Testis (tissue), 3 donors: ENCODE results near the gene GPR78. TPM values are rescaled to one million over a fixed set of nuclear protein-coding genes. Genes with fewer than 3 reads are reported as not detected.

Experiments used
- DNase-seq: peaks from one replicate; pipeline ENCODE4 v3.0.0-alpha.2; 2019
- H3K27ac ChIP-seq, 2 donors: fragments of 200-600 bp; sonication (generic); one replicate each; pipeline ENCODE4 v1.5.1; 2019
- H3K27me3 ChIP-seq: fragments of 200-600 bp; sonication (generic); one replicate; pipeline ENCODE4 v1.5.1; 2019
- H3K36me3 ChIP-seq: fragments of 200-600 bp; sonication (generic); one replicate; pipeline ENCODE4 v1.5.1; 2017; ENCODE audit warnings: low read depth; ENCODE audit errors: missing control alignments
- H3K4me1 ChIP-seq: fragments of 200-600 bp; sonication (generic); one replicate; pipeline ENCODE4 v1.5.1; 2019
- H3K4me3 ChIP-seq, 2 donors: fragments of 200-600 bp; sonication (generic); one replicate each; pipeline ENCODE4 v1.5.1; 2017 to 2019
- H3K9me3 ChIP-seq: fragments of 200-600 bp; sonication (generic); one replicate; pipeline ENCODE4 v1.5.1; 2017
- CTCF ChIP-seq, 3 experiments: fragments of 450-650 bp in 2 of 3; fragments of 200-600 bp in 1 of 3; sonication (generic) in 1 of 3; IDR thresholded peaks; one replicate each; pipeline ENCODE4 v1.5.1; 2016 to 2019; ENCODE audit warnings: antibody characterized with exemption in 3 of 3, mild to moderate bottlenecking in 2 of 3, moderate library complexity in 1 of 3
- POLR2A ChIP-seq: fragments of 450-650 bp; IDR thresholded peaks from one replicate; pipeline ENCODE4 v1.6.1; 2017; ENCODE audit warnings: antibody characterized with exemption, mild to moderate bottlenecking, moderate library complexity
- WGBS, 2 donors: methylation state at CpG; one replicate each; pipeline ENCODE4 v1.1.5; 2018; 5-methylcytosine and 5-hydroxymethylcytosine counted together
- intact Hi-C: fragments of 100-400 bp; cut with DNase I; formaldehyde crosslinking; loops from one replicate; pipeline ENCODE4 v1.15.1; 2023; ENCODE audit warnings: low total_unique reads
- polyA plus RNA-seq: library from polyadenylated mRNA; stranded (reverse); fragments of 350-450 nt; fragmentation: Illumina TruSeq; extraction: RNeasy Lipid Tissue Mini Kit (QIAGEN cat#74804); gene quantifications from one replicate; pipeline ENCODE4 v1.2.3, GENCODE V29; 2014; ENCODE audit warnings: low read depth, low replicate concordance; ENCODE audit not compliant: insufficient read depth
- total RNA-seq, 2 donors: library from RNA; depleted of rRNA; stranded (reverse); fragments of >200 nt; gene quantifications; one replicate each; pipeline ENCODE4 v1.2.3, GENCODE V29; 2016

GPR78 gene
- total and polyA plus RNA-seq, 3 donors from 2014 or later: 0.34 to 0.99 (median 0.39) TPM

GRCh38 chr4:8538703-8539567, 41.3 kb upstream of the GPR78 start:
- 88 to 92% methylated on average over 14 to 15 of the region's 15 CpGs for WGBS, 2 donors
- no peak for DNase-seq
- peaks cover 7% of the 10 kb centered on the region for H3K4me1 ChIP-seq
- TF ChIP-seq CTCF (IDR thresholded peaks at IDR 0.05): no peak
- TF ChIP-seq POLR2A: no peak
- H3K27ac ChIP-seq: no peak overlapping the region
- no peaks in the 10 kb centered on the region for H3K36me3 ChIP-seq
- no peaks in the 10 kb centered on the region for H3K27me3 ChIP-seq
- intact Hi-C loops: no loop called here
- no peaks in the 10 kb centered on the region for H3K9me3 ChIP-seq
- no peak overlapping the region for H3K4me3 ChIP-seq

DNA sequence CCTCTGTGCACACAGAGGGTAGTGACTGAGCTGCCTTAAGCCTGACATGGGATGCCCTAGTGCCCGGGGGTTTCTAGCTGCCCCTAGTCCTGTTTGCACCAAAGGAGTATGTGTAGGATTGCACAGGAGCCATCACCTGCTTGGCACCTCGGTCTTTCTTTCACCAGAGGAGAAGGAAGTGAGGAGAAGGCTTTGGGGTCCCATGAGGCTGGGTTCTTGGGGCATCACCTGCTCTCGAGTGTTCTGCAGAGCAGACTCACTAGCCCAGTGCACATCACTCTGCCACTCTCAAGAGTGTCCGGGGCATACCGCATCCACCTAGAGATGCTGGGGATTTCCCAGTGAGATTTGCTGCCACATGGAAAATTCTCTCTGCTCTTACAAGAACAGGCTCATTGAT, 40.5 kb upstream of the GPR78 start:
- Histone ChIP-seq H3K27ac (no peak overlapping the region), H3K27me3 (no peaks in the 10 kb centered on the region), H3K4me3 (no peak overlapping the region), H3K9me3 (no peaks in the 10 kb centered on the region), H3K4me1 (peaks cover 7% of the 10 kb centered on the region), H3K36me3 (no peaks in the 10 kb centered on the region)
- TF ChIP-seq CTCF (IDR thresholded peaks at IDR 0.05) (no peak), POLR2A (no peak)
- intact Hi-C loops: no loop called here
- DNase-seq: no peak
- WGBS, 2 donors: 90 to 92% methylated on average over 4 to 5 of the region's 5 CpGs

DNA sequence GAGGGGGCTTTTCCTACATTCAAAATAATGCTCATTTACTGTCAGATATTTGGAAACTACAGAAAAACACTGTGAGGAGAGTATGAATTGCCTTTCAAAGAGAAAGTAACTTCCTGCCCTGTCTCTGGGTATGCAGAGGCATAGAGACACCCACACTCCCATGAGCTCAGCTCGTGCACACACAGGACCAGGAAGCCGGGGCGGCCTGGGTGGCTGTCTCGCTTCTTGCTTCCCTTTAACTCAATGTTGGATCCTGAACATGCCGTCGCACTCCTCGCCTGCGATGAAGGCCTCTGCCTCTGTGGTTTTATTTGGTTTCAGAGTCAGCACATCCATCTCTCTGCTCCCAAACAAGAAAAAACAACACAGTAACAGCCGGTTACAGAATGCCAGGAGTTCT, 40.1 kb upstream of the GPR78 start:
- H3K27ac ChIP-seq: no peak overlapping the region
- no peak for DNase-seq
- WGBS, 2 donors: 79 to 86% methylated on average over 8 to 9 of the region's 9 CpGs
- no peaks in the 10 kb centered on the region for H3K36me3 ChIP-seq
- H3K4me3 ChIP-seq: no peak overlapping the region
- peaks cover 7% of the 10 kb centered on the region for H3K4me1 ChIP-seq
- H3K27me3 ChIP-seq: no peaks in the 10 kb centered on the region
- intact Hi-C loops: no loop called here
- H3K9me3 ChIP-seq: no peaks in the 10 kb centered on the region
- TF ChIP-seq CTCF (IDR thresholded peaks at IDR 0.05): no peak
- no peak for TF ChIP-seq POLR2A

- TF ChIP-seq POLR2A (no peak), CTCF (IDR thresholded peaks at IDR 0.05) (no peak)
- no peaks in the 10 kb centered on the region for H3K36me3 ChIP-seq
- intact Hi-C loops: no loop called here
Observed at GRCh38 chr4:8540586-8540985, 39.6 kb upstream of the GPR78 start.

DNA sequence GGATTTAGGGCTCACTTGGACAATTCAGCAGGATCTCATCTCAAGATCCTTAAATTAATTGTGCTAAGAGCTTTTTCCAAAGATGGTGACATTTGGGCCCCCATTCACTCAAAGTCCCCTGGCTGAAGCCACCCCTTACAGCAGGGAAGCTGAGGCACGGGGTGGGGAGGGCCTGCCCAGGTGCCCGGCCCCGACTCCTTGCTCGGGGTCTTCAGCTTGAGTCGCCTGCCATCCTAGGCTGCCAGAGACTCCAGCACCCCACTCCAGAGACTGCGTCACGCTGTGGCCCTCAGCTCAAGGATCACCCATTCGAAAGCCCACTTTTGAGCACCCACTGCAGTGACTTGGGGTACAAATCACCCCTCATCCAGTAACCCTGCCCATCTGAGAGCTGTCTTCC, 39.2 kb upstream of the GPR78 start:
- DNase-seq: no peak
- WGBS, 2 donors: 81 to 88% methylated on average over 5 to 8 of the region's 8 CpGs
- intact Hi-C loops: no loop called here

More at GRCh38 chr4:8540586-8540985, 39.6 kb upstream of the GPR78 start:
- WGBS, 2 donors: 94 to 95% methylated on average over 11 of the region's 11 CpGs
- DNase-seq: no peak
- Histone ChIP-seq H3K27me3 (no peaks in the 10 kb centered on the region), H3K9me3 (no peaks in the 10 kb centered on the region), H3K27ac (no peak overlapping the region), H3K4me1 (peaks cover 7% of the 10 kb centered on the region), H3K4me3 (no peak overlapping the region)

More for the DNA sequence above, 39.2 kb upstream of the GPR78 start:
- Histone ChIP-seq H3K27me3 (no peaks in the 10 kb centered on the region), H3K36me3 (no peaks in the 10 kb centered on the region), H3K27ac (no peak overlapping the region), H3K4me1 (peaks cover 7% of the 10 kb centered on the region), H3K9me3 (no peaks in the 10 kb centered on the region), H3K4me3 (no peak overlapping the region)
- TF ChIP-seq CTCF (IDR thresholded peaks at IDR 0.05): no peak
- TF ChIP-seq POLR2A: no peak
